HEK293 (cell line): ENCODE data around the gene ENC1.
A peak's percentile ranks its signal among the peaks of the same experiment; 100 is the strongest.

ENCODE experiments used
- CTCF ChIA-PET: fragments of 350-600 bp; formaldehyde crosslinking; extraction: SDS; loops from one replicate; lab custom pipeline; 2021; ENCODE audit warnings: antibody characterized with exemption; lab: Yijun Ruan, JAX
- POLR2A ChIA-PET: fragments of 300-600 bp; formaldehyde crosslinking; extraction: SDS; loops from one replicate; lab custom pipeline; 2020; ENCODE audit warnings: antibody characterized with exemption, inconsistent platforms; lab: Yijun Ruan, JAX
- H3K27ac ChIP-seq: fragments of 200-500 bp; sonication (Bioruptor generic); 2 replicates; pipeline ENCODE4 v1.5.1; 2014; ENCODE audit warnings: low read depth, low read length, control low read depth, inconsistent platforms; ENCODE audit errors: extremely low read depth
- H3K36me3 ChIP-seq, 2 experiments: fragments of 200-500 bp in 1 of 2; sonication (Bioruptor generic) in 1 of 2; 1 replicate in 1 of 2; 2 replicates in 1 of 2; pipeline ENCODE4 v1.5.1; 2014 to 2017; ENCODE audit warnings: inconsistent platforms in 2 of 2, low read length in 2 of 2; ENCODE audit not compliant: control insufficient read depth in 2 of 2, insufficient read depth in 1 of 2
- H3K4me1 ChIP-seq: fragments of 200-500 bp; sonication (Bioruptor generic); 2 replicates; pipeline ENCODE4 v1.5.1; 2014; ENCODE audit warnings: mild to moderate bottlenecking, low read length, inconsistent platforms; ENCODE audit not compliant: control insufficient read depth, insufficient read depth
- H3K4me3 ChIP-seq: 2 replicates; pipeline ENCODE4 v1.5.1; 2011; ENCODE audit warnings: low read depth, mild to moderate bottlenecking, control low read depth, low read length, moderate library complexity
- H3K9me3 ChIP-seq: fragments of 200-500 bp; sonication (Bioruptor generic); 2 replicates; pipeline ENCODE4 v1.5.1; 2014; ENCODE audit warnings: low read depth, low read length, inconsistent platforms; ENCODE audit not compliant: control insufficient read depth, insufficient read depth
- EGR2 ChIP-seq: fragments of 450-650 bp; formaldehyde crosslinking; IDR thresholded peaks from 2 replicates; pipeline ENCODE4 v1.5.1; 2016; ENCODE audit warnings: low read depth, missing biosample characterization, missing genetic modification characterization
- GLIS1 ChIP-seq: fragments of 450-650 bp; formaldehyde crosslinking; IDR thresholded peaks from 2 replicates; pipeline ENCODE4 v1.5.1; 2016; ENCODE audit warnings: missing biosample characterization, missing genetic modification characterization
- GLIS2 ChIP-seq: fragments of 450-650 bp; formaldehyde crosslinking; IDR thresholded peaks from 2 replicates; pipeline ENCODE4 v1.5.1; 2016; ENCODE audit warnings: missing biosample characterization, missing genetic modification characterization
- KLF9 ChIP-seq: fragments of 450-650 bp; formaldehyde crosslinking; IDR thresholded peaks from 2 replicates; pipeline ENCODE4 v1.5.1; 2016; ENCODE audit warnings: missing biosample characterization, missing genetic modification characterization, low read depth
- RBAK ChIP-seq: fragments of 450-650 bp; formaldehyde crosslinking; IDR thresholded peaks from 2 replicates; pipeline ENCODE4 v1.5.1; 2016; ENCODE audit warnings: missing biosample characterization, missing genetic modification characterization
- SCRT1 ChIP-seq: fragments of 450-650 bp; formaldehyde crosslinking; IDR thresholded peaks from 2 replicates; pipeline ENCODE4 v1.5.1; 2016; ENCODE audit warnings: missing biosample characterization, missing genetic modification characterization, borderline replicate concordance
- ZFHX2 ChIP-seq: fragments of 450-650 bp; formaldehyde crosslinking; conservative IDR thresholded peaks from 2 replicates; pipeline ENCODE4 v1.5.1; 2016; ENCODE audit warnings: missing biosample characterization, missing genetic modification characterization
- ZNF23 ChIP-seq: fragments of 450-650 bp; formaldehyde crosslinking; IDR thresholded peaks from 2 replicates; pipeline ENCODE4 v1.5.1; 2016; ENCODE audit warnings: missing biosample characterization, missing genetic modification characterization, borderline replicate concordance
- ZNF510 ChIP-seq: fragments of 450-650 bp; formaldehyde crosslinking; IDR thresholded peaks from 2 replicates; pipeline ENCODE4 v1.5.1; 2018; ENCODE audit warnings: mild to moderate bottlenecking, missing genetic modification characterization, missing biosample characterization; ENCODE audit not compliant: insufficient replicate concordance
- ZNF558 ChIP-seq: fragments of 450-650 bp; formaldehyde crosslinking; IDR thresholded peaks from 2 replicates; pipeline ENCODE4 v1.5.1; 2016; ENCODE audit warnings: missing biosample characterization, missing genetic modification characterization
- ZNF596 ChIP-seq: fragments of 450-650 bp; IDR thresholded peaks from 2 replicates; pipeline ENCODE4 v1.5.0; 2018; ENCODE audit warnings: missing biosample characterization, mild to moderate bottlenecking, missing genetic modification characterization, moderate library complexity
- ZXDB ChIP-seq: fragments of 450-650 bp; formaldehyde crosslinking; IDR thresholded peaks from 2 replicates; pipeline ENCODE4 v1.5.1; 2016; ENCODE audit warnings: missing biosample characterization, missing genetic modification characterization
- TF ChIP-seq, protein P1 (sequence below): fragments of 450-650 bp; formaldehyde crosslinking; IDR thresholded peaks from 2 replicates; pipeline ENCODE4 v1.5.1; 2017; ENCODE audit warnings: missing biosample characterization, missing genetic modification characterization
- TF ChIP-seq, protein P2 (sequence below): fragments of 450-650 bp; formaldehyde crosslinking; IDR thresholded peaks from 2 replicates; pipeline ENCODE4 v1.5.1; 2017; ENCODE audit warnings: missing biosample characterization, missing genetic modification characterization
- TF ChIP-seq, protein P3 (sequence below): fragments of 450-650 bp; formaldehyde crosslinking; IDR thresholded peaks from 2 replicates; pipeline ENCODE4 v1.5.1; 2016; ENCODE audit warnings: missing biosample characterization, missing genetic modification characterization
- TF ChIP-seq, protein P4 (sequence below): fragments of 450-650 bp; formaldehyde crosslinking; IDR thresholded peaks from 2 replicates; pipeline ENCODE4 v1.5.1; 2016; ENCODE audit warnings: missing biosample characterization, missing genetic modification characterization

ENC1 gene

DNA sequence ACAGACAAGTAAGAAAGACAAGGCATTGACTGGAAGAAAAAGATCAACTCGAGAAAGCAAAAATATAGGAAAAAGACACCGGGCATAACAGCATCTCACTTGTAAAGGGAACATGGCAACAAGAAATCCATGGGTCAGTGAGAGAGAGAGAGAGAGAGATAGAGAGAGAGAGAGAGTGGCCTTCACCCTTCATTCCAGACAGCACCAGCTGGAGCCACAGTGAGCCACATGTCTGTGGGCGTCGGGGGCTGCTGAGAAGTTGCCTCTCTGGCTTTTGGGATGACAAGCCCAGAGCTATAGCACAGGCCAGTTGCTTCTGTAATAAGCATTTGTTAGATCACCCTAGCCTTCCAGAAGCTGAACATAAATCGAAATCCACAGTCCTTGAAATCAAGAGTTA lies 20.3 kb upstream of the ENC1 start:
- no peaks in the 10 kb centered on the region; the same call in 1 of the 2 replicates for H3K4me1 ChIP-seq
- H3K36me3 ChIP-seq, result no peaks in the 10 kb centered on the region
- ChIA-PET CTCF (interaction anchor here (0.6 to 1.1 kb wide), 2 partner anchors 55 to 1651 kb away, joined by 3 read pairs; no protein-coding TSS in a partner anchor), POLR2A (interaction anchor here (0.9 kb wide), 1 partner anchor 676 kb away, joined by 3 read pairs; the partner anchor contains the start of gene HMGCR)
- no peak overlapping the region for H3K27ac ChIP-seq
- H3K4me3 ChIP-seq, result no peak overlapping the region
- H3K9me3 ChIP-seq, result no peaks in the 10 kb centered on the region; the same call in 1 of the 2 replicates
- TF ChIP-seq RBAK (tag by site-specific recombination) (no peak), ZNF596 (tag by site-specific recombination) (peak; percentile 59), EGR2 (tag by site-specific recombination) (peak; percentile 36), ZXDB (tag by site-specific recombination) (no peak), ZFHX2 (tag by site-specific recombination) (peak; percentile 68), KLF9 (tag by site-specific recombination) (no peak)

DNA sequence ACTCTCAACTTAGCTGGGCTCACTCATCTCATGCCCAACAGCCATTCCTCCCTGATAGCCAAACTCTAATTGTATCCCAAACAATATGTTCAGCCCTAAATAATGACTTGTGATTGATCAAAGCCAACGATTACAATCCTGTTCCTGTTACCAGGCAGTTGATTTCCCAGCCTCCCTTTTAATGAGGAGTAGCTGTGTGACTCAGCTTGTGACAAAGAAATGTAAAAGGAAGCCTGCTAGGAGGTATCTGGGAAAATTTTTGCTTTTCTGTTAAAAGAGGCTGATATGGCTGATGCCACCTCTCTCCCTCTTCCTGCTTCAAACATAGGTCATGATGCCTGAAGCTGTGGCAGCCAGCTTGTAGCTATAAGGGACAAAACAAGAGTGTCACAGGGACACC lies 19.6 kb upstream of the ENC1 start:
- no peak overlapping the region for H3K4me3 ChIP-seq
- CTCF ChIA-PET, result interaction anchor here (0.6 to 1.1 kb wide), 2 partner anchors 56 to 112 kb away, joined by 3 to 4 read pairs; no protein-coding TSS in a partner anchor

DNA sequence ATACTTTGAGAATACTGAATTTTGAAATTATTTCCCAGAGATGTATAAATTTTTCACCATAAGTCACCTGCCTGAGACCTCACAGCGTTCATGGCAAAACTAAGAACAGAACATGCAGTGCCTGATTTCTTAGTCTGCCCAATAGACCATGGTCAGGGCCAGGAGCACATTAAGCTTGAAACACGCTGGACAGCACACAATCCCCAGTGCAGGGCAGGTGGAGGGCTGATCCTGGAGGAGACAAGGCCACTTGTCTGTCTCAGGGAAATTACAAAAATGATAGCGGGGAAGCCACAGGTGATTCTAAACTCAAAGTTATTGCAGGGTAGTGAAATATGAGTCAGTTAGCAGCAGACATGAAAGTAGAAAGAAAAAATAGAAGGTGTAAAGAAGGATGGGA lies 18.6 kb upstream of the ENC1 start:
- TF ChIP-seq ZNF23 (tag by site-specific recombination) (no peak), GLIS1 (tag by site-specific recombination) (no peak), ZNF510 (tag by site-specific recombination) (no peak), GLIS2 (tag by site-specific recombination) (no peak), SCRT1 (tag by site-specific recombination) (peak; percentile 25; the same call in 1 of the 2 replicates)
- TF ChIP-seq, protein P1, sequence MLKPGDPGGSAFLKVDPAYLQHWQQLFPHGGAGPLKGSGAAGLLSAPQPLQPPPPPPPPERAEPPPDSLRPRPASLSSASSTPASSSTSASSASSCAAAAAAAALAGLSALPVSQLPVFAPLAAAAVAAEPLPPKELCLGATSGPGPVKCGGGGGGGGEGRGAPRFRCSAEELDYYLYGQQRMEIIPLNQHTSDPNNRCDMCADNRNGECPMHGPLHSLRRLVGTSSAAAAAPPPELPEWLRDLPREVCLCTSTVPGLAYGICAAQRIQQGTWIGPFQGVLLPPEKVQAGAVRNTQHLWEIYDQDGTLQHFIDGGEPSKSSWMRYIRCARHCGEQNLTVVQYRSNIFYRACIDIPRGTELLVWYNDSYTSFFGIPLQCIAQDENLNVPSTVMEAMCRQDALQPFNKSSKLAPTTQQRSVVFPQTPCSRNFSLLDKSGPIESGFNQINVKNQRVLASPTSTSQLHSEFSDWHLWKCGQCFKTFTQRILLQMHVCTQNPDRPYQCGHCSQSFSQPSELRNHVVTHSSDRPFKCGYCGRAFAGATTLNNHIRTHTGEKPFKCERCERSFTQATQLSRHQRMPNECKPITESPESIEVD (tag by site-specific recombination), result no peak
- TF ChIP-seq, protein P2, sequence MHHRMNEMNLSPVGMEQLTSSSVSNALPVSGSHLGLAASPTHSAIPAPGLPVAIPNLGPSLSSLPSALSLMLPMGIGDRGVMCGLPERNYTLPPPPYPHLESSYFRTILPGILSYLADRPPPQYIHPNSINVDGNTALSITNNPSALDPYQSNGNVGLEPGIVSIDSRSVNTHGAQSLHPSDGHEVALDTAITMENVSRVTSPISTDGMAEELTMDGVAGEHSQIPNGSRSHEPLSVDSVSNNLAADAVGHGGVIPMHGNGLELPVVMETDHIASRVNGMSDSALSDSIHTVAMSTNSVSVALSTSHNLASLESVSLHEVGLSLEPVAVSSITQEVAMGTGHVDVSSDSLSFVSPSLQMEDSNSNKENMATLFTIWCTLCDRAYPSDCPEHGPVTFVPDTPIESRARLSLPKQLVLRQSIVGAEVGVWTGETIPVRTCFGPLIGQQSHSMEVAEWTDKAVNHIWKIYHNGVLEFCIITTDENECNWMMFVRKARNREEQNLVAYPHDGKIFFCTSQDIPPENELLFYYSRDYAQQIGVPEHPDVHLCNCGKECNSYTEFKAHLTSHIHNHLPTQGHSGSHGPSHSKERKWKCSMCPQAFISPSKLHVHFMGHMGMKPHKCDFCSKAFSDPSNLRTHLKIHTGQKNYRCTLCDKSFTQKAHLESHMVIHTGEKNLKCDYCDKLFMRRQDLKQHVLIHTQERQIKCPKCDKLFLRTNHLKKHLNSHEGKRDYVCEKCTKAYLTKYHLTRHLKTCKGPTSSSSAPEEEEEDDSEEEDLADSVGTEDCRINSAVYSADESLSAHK (tag by site-specific recombination), result no peak
- TF ChIP-seq, protein P3, sequence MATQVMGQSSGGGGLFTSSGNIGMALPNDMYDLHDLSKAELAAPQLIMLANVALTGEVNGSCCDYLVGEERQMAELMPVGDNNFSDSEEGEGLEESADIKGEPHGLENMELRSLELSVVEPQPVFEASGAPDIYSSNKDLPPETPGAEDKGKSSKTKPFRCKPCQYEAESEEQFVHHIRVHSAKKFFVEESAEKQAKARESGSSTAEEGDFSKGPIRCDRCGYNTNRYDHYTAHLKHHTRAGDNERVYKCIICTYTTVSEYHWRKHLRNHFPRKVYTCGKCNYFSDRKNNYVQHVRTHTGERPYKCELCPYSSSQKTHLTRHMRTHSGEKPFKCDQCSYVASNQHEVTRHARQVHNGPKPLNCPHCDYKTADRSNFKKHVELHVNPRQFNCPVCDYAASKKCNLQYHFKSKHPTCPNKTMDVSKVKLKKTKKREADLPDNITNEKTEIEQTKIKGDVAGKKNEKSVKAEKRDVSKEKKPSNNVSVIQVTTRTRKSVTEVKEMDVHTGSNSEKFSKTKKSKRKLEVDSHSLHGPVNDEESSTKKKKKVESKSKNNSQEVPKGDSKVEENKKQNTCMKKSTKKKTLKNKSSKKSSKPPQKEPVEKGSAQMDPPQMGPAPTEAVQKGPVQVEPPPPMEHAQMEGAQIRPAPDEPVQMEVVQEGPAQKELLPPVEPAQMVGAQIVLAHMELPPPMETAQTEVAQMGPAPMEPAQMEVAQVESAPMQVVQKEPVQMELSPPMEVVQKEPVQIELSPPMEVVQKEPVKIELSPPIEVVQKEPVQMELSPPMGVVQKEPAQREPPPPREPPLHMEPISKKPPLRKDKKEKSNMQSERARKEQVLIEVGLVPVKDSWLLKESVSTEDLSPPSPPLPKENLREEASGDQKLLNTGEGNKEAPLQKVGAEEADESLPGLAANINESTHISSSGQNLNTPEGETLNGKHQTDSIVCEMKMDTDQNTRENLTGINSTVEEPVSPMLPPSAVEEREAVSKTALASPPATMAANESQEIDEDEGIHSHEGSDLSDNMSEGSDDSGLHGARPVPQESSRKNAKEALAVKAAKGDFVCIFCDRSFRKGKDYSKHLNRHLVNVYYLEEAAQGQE, result peak; percentile 91
- TF ChIP-seq, protein P4, sequence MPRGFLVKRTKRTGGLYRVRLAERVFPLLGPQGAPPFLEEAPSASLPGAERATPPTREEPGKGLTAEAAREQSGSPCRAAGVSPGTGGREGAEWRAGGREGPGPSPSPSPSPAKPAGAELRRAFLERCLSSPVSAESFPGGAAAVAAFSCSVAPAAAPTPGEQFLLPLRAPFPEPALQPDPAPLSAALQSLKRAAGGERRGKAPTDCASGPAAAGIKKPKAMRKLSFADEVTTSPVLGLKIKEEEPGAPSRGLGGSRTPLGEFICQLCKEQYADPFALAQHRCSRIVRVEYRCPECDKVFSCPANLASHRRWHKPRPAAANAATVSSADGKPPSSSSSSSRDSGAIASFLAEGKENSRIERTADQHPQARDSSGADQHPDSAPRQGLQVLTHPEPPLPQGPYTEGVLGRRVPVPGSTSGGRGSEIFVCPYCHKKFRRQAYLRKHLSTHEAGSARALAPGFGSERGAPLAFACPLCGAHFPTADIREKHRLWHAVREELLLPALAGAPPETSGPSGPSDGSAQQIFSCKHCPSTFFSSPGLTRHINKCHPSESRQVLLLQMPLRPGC (tag by site-specific recombination), result no peak
- TF ChIP-seq, all 188 proteins: peak for 2
- Histone ChIP-seq H3K9me3 (no peaks in the 10 kb centered on the region; the same call in 1 of the 2 replicates), H3K36me3 (no peaks in the 10 kb centered on the region), H3K27ac (no peak overlapping the region), H3K4me3 (no peak overlapping the region), H3K4me1 (no peaks in the 10 kb centered on the region)
- POLR2A ChIA-PET, result no interaction called here
- CTCF ChIA-PET, result no interaction called here

More for the DNA sequence above, 19.6 kb upstream of the ENC1 start:
- no peak for TF ChIP-seq ZNF558 (tag by site-specific recombination)
- Histone ChIP-seq H3K9me3 (no peaks in the 10 kb centered on the region; the same call in 1 of the 2 replicates), H3K27ac (no peak overlapping the region), H3K36me3 (no peaks in the 10 kb centered on the region), H3K4me1 (no peaks in the 10 kb centered on the region)
- POLR2A ChIA-PET, result no interaction called here
